Cardiac muscle cell (in vitro differentiated cells and primary cell): Measurements from ENCODE around the gene RBBP8NL. TPM values are rescaled to one million over a fixed set of nuclear protein-coding genes. Genes with fewer than 3 reads are reported as not detected.

Source experiments
- DNase-seq, 2 donors: peaks; one replicate each; pipeline versions ENCODE4 v3.0.0 to v3.0.0-alpha.2; 2010 to 2017; ENCODE audit warnings: low read depth in 1 of 2, low spot score in 1 of 2
- H3K27ac ChIP-seq: fragments of 200-600 bp; sonication (generic); 2 replicates; pipeline ENCODE4 v1.5.1; 2016
- H3K27me3 ChIP-seq: fragments of 200-600 bp; sonication (generic); 2 replicates; pipeline ENCODE4 v1.6.0; 2016; ENCODE audit warnings: control low read depth
- H3K36me3 ChIP-seq: fragments of 200-600 bp; sonication (generic); 2 replicates; pipeline ENCODE4 v1.5.1; 2016; ENCODE audit warnings: control low read depth
- H3K4me1 ChIP-seq: fragments of 200-600 bp; sonication (generic); 2 replicates; pipeline ENCODE4 v1.8.1; 2017; ENCODE audit warnings: low read depth, mild to moderate bottlenecking, mixed run types
- H3K4me3 ChIP-seq: fragments of 200-600 bp; sonication (generic); 2 replicates; pipeline ENCODE4 v1.5.1; 2016; ENCODE audit warnings: mild to moderate bottlenecking
- H3K9me3 ChIP-seq: fragments of 200-600 bp; sonication (generic); 2 replicates; pipeline ENCODE4 v1.5.1; 2017; ENCODE audit warnings: low read depth, mild to moderate bottlenecking, control low read depth
- CTCF ChIP-seq: IDR thresholded peaks from 2 replicates; pipeline ENCODE4 v1.5.1; 2012; ENCODE audit warnings: low read depth, mild to moderate bottlenecking, low read length
- polyA plus RNA-seq: library from polyadenylated mRNA; unstranded; fragments of >200 nt; fragmentation: Nextera tagmentation; extraction: Ambion mirVana; gene quantifications from 2 replicates; pipeline ENCODE4 v1.2.1, GENCODE V29; 2016
- total RNA-seq: library from RNA; depleted of rRNA; stranded (reverse); fragments of >200 nt; gene quantifications from 2 replicates; pipeline ENCODE4 v1.2.3, GENCODE V29; 2016

RBBP8NL gene
- total and polyA plus RNA-seq, 2 experiments from 2014 or later = not detected

- no peak for DNase-seq
- H3K27me3 ChIP-seq = no peaks in the 10 kb centered on the region
- TF ChIP-seq CTCF = no peak
- no peak overlapping the region for H3K27ac ChIP-seq
- peaks cover 28% of the 10 kb centered on the region for H3K4me1 ChIP-seq
- H3K4me3 ChIP-seq = no peak overlapping the region
- H3K36me3 ChIP-seq = no peaks in the 10 kb centered on the region
- no peaks in the 10 kb centered on the region for H3K9me3 ChIP-seq
These were observed 18.1 kb downstream of the RBBP8NL start for GRCh38 chr20:62409086-62409853.

GRCh38 chr20:62408640-62409039 is 18.7 kb downstream of the RBBP8NL start:
- no peak for TF ChIP-seq CTCF
- Histone ChIP-seq H3K4me1 (peaks cover 28% of the 10 kb centered on the region), H3K36me3 (no peaks in the 10 kb centered on the region), H3K4me3 (no peak overlapping the region), H3K27ac (no peak overlapping the region), H3K27me3 (no peaks in the 10 kb centered on the region), H3K9me3 (no peaks in the 10 kb centered on the region)
- DNase-seq = no peak

- H3K9me3 ChIP-seq = no peaks in the 10 kb centered on the region
- no peak overlapping the region for H3K27ac ChIP-seq
- H3K27me3 ChIP-seq = no peaks in the 10 kb centered on the region
- no peak for DNase-seq
- TF ChIP-seq CTCF = no peak
- H3K4me1 ChIP-seq = peaks cover 28% of the 10 kb centered on the region
- H3K4me3 ChIP-seq = no peak overlapping the region
- H3K36me3 ChIP-seq = no peaks in the 10 kb centered on the region
These were observed 19.3 kb downstream of the RBBP8NL start for GRCh38 chr20:62408055-62408454.

GRCh38 chr20:62407221-62407992 is 19.9 kb downstream of the RBBP8NL start, which contains the start of gene CABLES2:
Gene CABLES2, minus strand, starts transcription at chr20:62407285. Its CDS starts 9 bp downstream, at chr20:62407276.
- Histone ChIP-seq H3K27me3 (no peaks in the 10 kb centered on the region), H3K4me3 (peak within 1 kb of the TSS; percentile 84), H3K27ac (no peak within 1 kb of the TSS), H3K36me3 (no peaks in the 10 kb centered on the region), H3K9me3 (no peaks in the 10 kb centered on the region), H3K4me1 (peaks cover 28% of the 10 kb centered on the region)
- peak; percentile 96 for DNase-seq
- no peak for TF ChIP-seq CTCF

GRCh38 chr20:62406635-62407176 is 20.6 kb downstream of the RBBP8NL start:
- peaks cover 28% of the 10 kb centered on the region for H3K4me1 ChIP-seq
- TF ChIP-seq CTCF = no peak
- no peaks in the 10 kb centered on the region for H3K9me3 ChIP-seq
- H3K36me3 ChIP-seq = no peaks in the 10 kb centered on the region
- no peaks in the 10 kb centered on the region for H3K27me3 ChIP-seq
- no peak for DNase-seq
- H3K4me3 ChIP-seq = peak overlapping the region; percentile 84
- H3K27ac ChIP-seq = no peak overlapping the region
